Activated CD4-positive, alpha-beta T cell treated with anti-CD3 and anti-CD28 coated beads, Interleukin-2, amount 50 U/mL, for 48 hours (primary cell): ENCODE measurements around the gene ABCA10.
"Not testable (repeated sequence)": the region's sequence is repeated elsewhere in the genome, so short reads cannot be mapped to it uniquely, and the experiment has no call there.

Source experiments
- DNase-seq, 2 experiments: peaks; one replicate each; pipeline ENCODE4 v3.0.0-alpha.2; 2020

The ABCA10 gene, protein sequence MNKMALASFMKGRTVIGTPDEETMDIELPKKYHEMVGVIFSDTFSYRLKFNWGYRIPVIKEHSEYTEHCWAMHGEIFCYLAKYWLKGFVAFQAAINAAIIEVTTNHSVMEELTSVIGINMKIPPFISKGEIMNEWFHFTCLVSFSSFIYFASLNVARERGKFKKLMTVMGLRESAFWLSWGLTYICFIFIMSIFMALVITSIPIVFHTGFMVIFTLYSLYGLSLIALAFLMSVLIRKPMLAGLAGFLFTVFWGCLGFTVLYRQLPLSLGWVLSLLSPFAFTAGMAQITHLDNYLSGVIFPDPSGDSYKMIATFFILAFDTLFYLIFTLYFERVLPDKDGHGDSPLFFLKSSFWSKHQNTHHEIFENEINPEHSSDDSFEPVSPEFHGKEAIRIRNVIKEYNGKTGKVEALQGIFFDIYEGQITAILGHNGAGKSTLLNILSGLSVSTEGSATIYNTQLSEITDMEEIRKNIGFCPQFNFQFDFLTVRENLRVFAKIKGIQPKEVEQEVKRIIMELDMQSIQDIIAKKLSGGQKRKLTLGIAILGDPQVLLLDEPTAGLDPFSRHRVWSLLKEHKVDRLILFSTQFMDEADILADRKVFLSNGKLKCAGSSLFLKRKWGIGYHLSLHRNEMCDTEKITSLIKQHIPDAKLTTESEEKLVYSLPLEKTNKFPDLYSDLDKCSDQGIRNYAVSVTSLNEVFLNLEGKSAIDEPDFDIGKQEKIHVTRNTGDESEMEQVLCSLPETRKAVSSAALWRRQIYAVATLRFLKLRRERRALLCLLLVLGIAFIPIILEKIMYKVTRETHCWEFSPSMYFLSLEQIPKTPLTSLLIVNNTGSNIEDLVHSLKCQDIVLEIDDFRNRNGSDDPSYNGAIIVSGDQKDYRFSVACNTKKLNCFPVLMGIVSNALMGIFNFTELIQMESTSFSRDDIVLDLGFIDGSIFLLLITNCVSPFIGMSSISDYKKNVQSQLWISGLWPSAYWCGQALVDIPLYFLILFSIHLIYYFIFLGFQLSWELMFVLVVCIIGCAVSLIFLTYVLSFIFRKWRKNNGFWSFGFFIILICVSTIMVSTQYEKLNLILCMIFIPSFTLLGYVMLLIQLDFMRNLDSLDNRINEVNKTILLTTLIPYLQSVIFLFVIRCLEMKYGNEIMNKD (N-terminal part only)

GRCh38 chr17:69228576-69228975 is at the start of gene ABCA10:
ABCA10 (minus strand) TSS chr17:69228824; CDS start chr17:69225358, 3,466 bp downstream.
- no peak for DNase-seq

GRCh38 chr17:69276279-69276678 is 47.7 kb upstream of the ABCA10 start:
- DNase-seq: not testable (repeated sequence)

DNA sequence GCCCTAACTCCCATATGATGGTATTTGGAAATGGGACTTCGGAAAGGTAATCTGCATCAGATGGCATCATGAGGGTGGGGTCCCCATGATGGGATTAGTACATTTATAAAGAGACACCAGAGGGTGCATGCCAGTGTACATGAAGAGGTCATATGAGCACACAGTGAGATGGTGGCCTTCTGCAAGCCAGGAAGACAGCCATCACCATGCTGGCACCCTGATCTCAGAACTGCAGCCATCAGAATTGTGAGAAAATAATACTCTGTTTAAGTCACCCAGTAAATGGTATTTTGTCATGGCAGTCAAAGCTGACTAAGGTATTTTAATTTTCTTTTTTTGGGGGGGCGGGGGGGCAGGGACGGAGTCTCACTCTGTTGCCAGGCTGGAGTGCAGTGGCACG is 47.1 kb upstream of the ABCA10 start:
- DNase-seq: no peak

GRCh38 chr17:69271023-69271422 is 42.4 kb upstream of the ABCA10 start:
- no peak for DNase-seq

- DNase-seq: no peak
Measured at GRCh38 chr17:69269131-69269998, 40.7 kb upstream of the ABCA10 start.

- DNase-seq: no peak
Measured at GRCh38 chr17:69268543-69269014, 40.0 kb upstream of the ABCA10 start.

GRCh38 chr17:69267219-69267618 is 38.6 kb upstream of the ABCA10 start:
- no peak for DNase-seq

DNA sequence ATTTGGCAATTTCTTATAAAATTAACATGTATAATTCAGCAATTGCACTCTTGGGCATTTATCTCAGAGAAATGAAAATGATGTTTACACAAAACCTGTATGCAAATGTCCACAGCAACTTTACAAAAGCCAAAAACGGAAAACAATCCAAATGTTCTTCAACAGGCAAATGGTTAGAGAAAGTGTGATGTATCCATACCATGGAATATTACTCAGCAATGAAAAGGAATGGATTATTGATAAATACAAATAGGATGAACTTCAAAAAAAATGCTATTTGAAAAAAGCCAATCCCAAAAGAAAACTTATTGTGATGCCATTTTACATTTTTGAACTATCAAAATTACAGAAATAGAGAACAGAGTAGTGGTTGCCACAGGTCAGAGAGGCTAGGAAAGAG is 37.2 kb upstream of the ABCA10 start:
- DNase-seq: no peak

GRCh38 chr17:69254187-69254586 is 25.6 kb upstream of the ABCA10 start:
- no peak for DNase-seq

DNA sequence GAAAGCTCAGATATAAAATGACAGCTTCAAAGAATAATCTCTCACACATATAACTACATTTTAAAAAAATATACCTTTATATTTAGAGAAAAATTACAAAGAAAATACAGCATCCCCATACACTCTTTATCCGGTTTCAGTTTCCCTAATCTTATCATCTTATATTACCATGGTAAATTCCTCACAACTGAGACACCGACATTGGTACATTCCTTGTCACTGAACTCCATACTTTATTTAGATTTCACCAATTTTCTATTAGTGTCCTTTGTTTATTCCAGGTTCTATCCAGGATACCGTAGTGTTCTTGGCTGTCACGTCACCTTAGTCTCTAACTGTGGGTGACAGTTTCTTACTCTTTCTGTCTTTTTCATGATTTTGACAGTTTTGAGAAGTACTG is 22.0 kb upstream of the ABCA10 start:
- DNase-seq: no peak

- DNase-seq: no peak
Measured at GRCh38 chr17:69246726-69247375, 18.2 kb upstream of the ABCA10 start.

DNA sequence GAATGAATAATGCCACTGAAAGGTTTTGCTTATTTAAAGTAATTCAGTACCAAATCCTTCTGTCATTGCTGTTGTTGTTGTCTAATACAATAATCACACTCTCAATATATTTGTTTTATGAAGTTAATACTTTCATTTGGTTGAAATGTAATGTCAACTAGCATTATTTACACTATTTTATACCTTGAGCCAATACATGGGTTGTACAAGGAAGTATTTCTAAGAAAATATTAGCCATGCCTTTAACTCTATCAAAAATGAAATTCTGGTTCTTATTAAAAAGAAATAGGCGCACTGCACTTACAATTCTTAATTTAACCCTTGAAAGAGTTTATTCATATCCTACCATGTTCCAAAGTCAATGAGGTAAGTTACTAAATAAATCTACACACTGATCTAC is 17.6 kb upstream of the ABCA10 start:
- DNase-seq: no peak

- DNase-seq: no peak
Measured at GRCh38 chr17:69245617-69246016, 17.0 kb upstream of the ABCA10 start.

- DNase-seq: no peak
Measured at GRCh38 chr17:69239611-69240600, 11.3 kb upstream of the ABCA10 start.

GRCh38 chr17:69236946-69237345 is 8.3 kb upstream of the ABCA10 start:
- DNase-seq: no peak

GRCh38 chr17:69236464-69236863 is 7.8 kb upstream of the ABCA10 start:
- no peak for DNase-seq

DNA sequence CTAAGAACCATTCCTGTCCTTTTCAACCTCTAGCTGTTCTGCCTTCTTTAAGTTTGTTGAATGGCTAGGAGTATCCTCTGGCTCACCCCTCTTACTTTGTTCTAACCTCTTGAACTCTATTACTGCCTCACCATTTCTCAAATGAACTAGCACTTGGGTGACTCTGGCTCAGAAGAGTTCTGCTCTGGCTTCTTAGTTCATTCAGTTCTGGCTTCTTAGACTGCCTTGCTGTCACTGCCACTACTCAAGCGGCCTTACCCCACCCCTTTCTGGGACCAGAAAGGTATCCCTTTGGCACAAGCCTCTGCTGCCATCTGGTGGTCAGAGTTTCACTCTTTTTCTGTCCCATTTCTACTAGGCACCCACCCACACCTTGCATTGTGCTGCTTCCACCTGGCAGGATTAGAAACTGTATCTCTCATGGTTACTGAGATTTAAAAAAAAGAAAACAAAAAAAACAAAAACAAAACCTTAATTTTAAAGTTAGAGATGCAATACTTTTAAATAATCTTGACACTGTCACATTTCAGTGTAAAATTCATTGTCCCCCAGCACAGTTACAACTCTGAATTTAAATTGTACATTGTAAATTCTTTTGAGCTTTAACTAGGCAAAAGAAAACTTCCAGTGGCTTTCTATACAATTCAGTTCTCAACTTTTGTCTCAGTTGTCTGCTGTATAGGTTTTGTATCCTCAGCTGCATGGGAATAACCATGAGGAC is 6.9 kb upstream of the ABCA10 start:
- peak; percentile 64 to 76 for DNase-seq

- no peak for DNase-seq
Measured at GRCh38 chr17:69232650-69233049, 4.0 kb upstream of the ABCA10 start.

- DNase-seq: no peak
Measured at GRCh38 chr17:69231521-69231920, 2.9 kb upstream of the ABCA10 start.

GRCh38 chr17:69230939-69231338 is 2.3 kb upstream of the ABCA10 start:
- no peak for DNase-seq
